A549 (cell line): ENCODE measurements around the gene NDUFA8. TPM values are rescaled to one million over a fixed set of nuclear protein-coding genes. Genes with fewer than 3 reads are reported as not detected.

ENCODE experiments used
- ATAC-seq, 2 experiments: fragments of 200-7000 bp in 1 of 2; fragments of >200 bp in 1 of 2; cut with Nextera tagmentation in 1 of 2; cut with Tn5 transposase in 1 of 2; 3 replicates each; pipeline versions ENCODE4 v1.8.0 to v1.9.1; 2018 to 2020; ENCODE audit warnings: mild to moderate bottlenecking in 1 of 2, moderate library complexity in 1 of 2
- CTCF ChIA-PET: fragments of 300-600 bp; sonication (Branson Sonifier 250); formaldehyde crosslinking; extraction: SDS; loops from one replicate; lab custom pipeline; 2021; ENCODE audit warnings: antibody characterized with exemption, inconsistent platforms; lab: Yijun Ruan, JAX
- POLR2A ChIA-PET: fragments of 350-600 bp; formaldehyde crosslinking; extraction: SDS; loops from one replicate; lab custom pipeline; 2021; ENCODE audit warnings: antibody characterized with exemption, inconsistent platforms; lab: Yijun Ruan, JAX
- DNase-seq, 2 experiments: peaks; one replicate each; pipeline versions ENCODE4 v3.0.0 to v3.0.0-alpha.2; 2011 to 2016; ENCODE audit warnings: low read depth in 1 of 2, low spot score in 1 of 2
- FAIRE-seq: peaks from 2 replicates; lab custom pipeline; 2011; peaks lifted over from hg19 to GRCh38; lab: Jason Lieb, UNC
- H3K27ac ChIP-seq, 2 experiments: fragments of >200 bp; sonication (Bioruptor Twin); formaldehyde crosslinking; 3 replicates each; pipeline ENCODE4 v1.5.1; 2016 to 2017
- H3K4me1 ChIP-seq: fragments of >200 bp; sonication (Bioruptor Twin); formaldehyde crosslinking; 3 replicates; pipeline ENCODE4 v1.6.1; 2016
- H3K4me2 ChIP-seq: fragments of >200 bp; sonication (Bioruptor Twin); formaldehyde crosslinking; 3 replicates; pipeline ENCODE4 v1.6.1; 2016
- H3K4me3 ChIP-seq: fragments of >200 bp; sonication (Bioruptor Twin); formaldehyde crosslinking; 3 replicates; pipeline ENCODE4 v1.5.1; 2016
- H3K9me3 ChIP-seq: fragments of >200 bp; sonication (Bioruptor Twin); formaldehyde crosslinking; 3 replicates; pipeline ENCODE4 v1.6.1; 2016
- CBX8 ChIP-seq: fragments of 200-600 bp; sonication (generic); IDR thresholded peaks from 2 replicates; pipeline ENCODE4 v1.6.1; 2016
- CEBPB ChIP-seq, 2 experiments: fragments of >200 bp in 1 of 2; sonication (Bioruptor Twin) in 1 of 2; formaldehyde crosslinking in 1 of 2; IDR thresholded peaks; 2 replicates each; pipeline ENCODE4 v1.6.1; 2012 to 2016
- CHD2 ChIP-seq: fragments of 150-350 bp; IDR thresholded peaks from 2 replicates; pipeline ENCODE4 v1.6.1; 2014; ENCODE audit warnings: low read length; ENCODE audit not compliant: partially characterized antibody
- EHF ChIP-seq: fragments of 250-450 bp; sonication (Bioruptor Pico); IDR thresholded peaks from 2 replicates; pipeline ENCODE4 v1.5.0; 2020; ENCODE audit warnings: mild to moderate bottlenecking
- EP300 ChIP-seq, 2 experiments: fragments of >200 bp; sonication (Bioruptor Twin); formaldehyde crosslinking; IDR thresholded peaks; 2 replicates in 1 of 2; 3 replicates in 1 of 2; pipeline ENCODE4 v1.6.1; 2016 to 2017
- ESRRA ChIP-seq: fragments of 150-350 bp; IDR thresholded peaks from 2 replicates; pipeline ENCODE4 v1.6.1; 2014; ENCODE audit warnings: mild to moderate bottlenecking, low read length, borderline replicate concordance
- FOSB ChIP-seq: fragments of 250-450 bp; sonication (Bioruptor Pico); IDR thresholded peaks from 2 replicates; pipeline ENCODE4 v1.5.0; 2020; ENCODE audit warnings: mild to moderate bottlenecking, moderate library complexity
- FOXS1 ChIP-seq: fragments of 250-450 bp; sonication (Bioruptor Pico); IDR thresholded peaks from 2 replicates; pipeline ENCODE4 v1.5.0; 2020; ENCODE audit warnings: mild to moderate bottlenecking, moderate library complexity
- GATA3 ChIP-seq: IDR thresholded peaks from 2 replicates; pipeline ENCODE4 v1.6.1; 2012; ENCODE audit warnings: borderline replicate concordance
- HES2 ChIP-seq: fragments of >200 bp; sonication (Bioruptor Twin); formaldehyde crosslinking; IDR thresholded peaks from 2 replicates; pipeline ENCODE4 v1.6.1; 2016
- HEYL ChIP-seq: fragments of 250-450 bp; sonication (Bioruptor Pico); IDR thresholded peaks from 2 replicates; pipeline ENCODE4 v1.8.0; 2021; ENCODE audit warnings: mild to moderate bottlenecking, moderate library complexity
- HOXA7 ChIP-seq: fragments of 250-450 bp; sonication (Bioruptor Pico); IDR thresholded peaks from 2 replicates; pipeline ENCODE4 v1.5.0; 2020; ENCODE audit warnings: mild to moderate bottlenecking, moderate library complexity
- HOXB13 ChIP-seq: fragments of 250-450 bp; sonication (Bioruptor Pico); IDR thresholded peaks from 2 replicates; pipeline ENCODE4 v1.5.0; 2020; ENCODE audit warnings: low read depth, mild to moderate bottlenecking, moderate library complexity
- HOXB5 ChIP-seq: fragments of 250-450 bp; sonication (Bioruptor Pico); IDR thresholded peaks from 2 replicates; pipeline ENCODE4 v1.5.0; 2020; ENCODE audit warnings: mild to moderate bottlenecking, moderate library complexity
- JUN ChIP-seq, 2 experiments: fragments of >200 bp; sonication (Bioruptor Twin); formaldehyde crosslinking; IDR thresholded peaks; 2 replicates in 1 of 2; 3 replicates in 1 of 2; pipeline ENCODE4 v1.6.1; 2016 to 2017
- JUNB ChIP-seq: fragments of >200 bp; sonication (Bioruptor Twin); formaldehyde crosslinking; IDR thresholded peaks from 2 replicates; pipeline ENCODE4 v1.6.1; 2016
- MAFK ChIP-seq: fragments of 450-650 bp; IDR thresholded peaks from 2 replicates; pipeline ENCODE4 v1.6.1; 2014; ENCODE audit not compliant: partially characterized antibody
- MAX ChIP-seq: IDR thresholded peaks from 2 replicates; pipeline ENCODE4 v1.6.1; 2012
- NPAS2 ChIP-seq: fragments of 250-450 bp; sonication (Bioruptor Pico); IDR thresholded peaks from 2 replicates; pipeline ENCODE4 v1.8.0; 2022; ENCODE audit warnings: mild to moderate bottlenecking, moderate library complexity, borderline replicate concordance
- POLR2A ChIP-seq: IDR thresholded peaks from 2 replicates; pipeline ENCODE4 v1.6.1; 2012; ENCODE audit warnings: mild to moderate bottlenecking, low read length
- POLR2AphosphoS2 ChIP-seq: conservative IDR thresholded peaks from 2 replicates; pipeline ENCODE4 v1.6.1; 2012; ENCODE audit warnings: low read length, improper control_type of control experiment, inconsistent platforms
- RCOR1 ChIP-seq: fragments of 150-350 bp; IDR thresholded peaks from 2 replicates; pipeline ENCODE4 v1.6.1; 2014; ENCODE audit warnings: antibody characterized with exemption, low read length, low read depth
- RNF2 ChIP-seq: fragments of 200-600 bp; sonication (generic); IDR thresholded peaks from 2 replicates; pipeline ENCODE4 v1.6.1; 2016; ENCODE audit warnings: low read depth, mild to moderate bottlenecking, antibody characterized with exemption, moderate library complexity, borderline replicate concordance
- TP53 ChIP-seq: fragments of 250-450 bp; sonication (Bioruptor Pico); IDR thresholded peaks from 2 replicates; pipeline ENCODE4 v1.5.0; 2021; ENCODE audit warnings: mild to moderate bottlenecking, moderate library complexity
- ZFP36 ChIP-seq: fragments of 450-650 bp; IDR thresholded peaks from 2 replicates; pipeline ENCODE4 v1.6.1; 2014; ENCODE audit warnings: borderline replicate concordance; ENCODE audit not compliant: partially characterized antibody
- WGBS: methylation state at CpG from one replicate; pipeline ENCODE4 v1.1.6; 2017; ENCODE audit errors: missing lambda C conversion rate; 5-methylcytosine and 5-hydroxymethylcytosine counted together
- polyA plus RNA-seq, 4 experiments: library from polyadenylated mRNA; depleted of rRNA in 3 of 4; stranded (reverse); fragments of >200 nt; fragmentation: RNase III in 1 of 4; extraction: RNeasy Plus Mini Kit Qiagen cat#74134 plus additional on column Dnase treatment in 1 of 4; gene quantifications; 2 replicates in 3 of 4; 3 replicates in 1 of 4; pipeline ENCODE4 v1.2.3, GENCODE V29; 2011 to 2017
- TF ChIP-seq, protein P1 (sequence below): fragments of 150-350 bp; IDR thresholded peaks from 2 replicates; pipeline ENCODE4 v1.6.1; 2014; ENCODE audit warnings: low read depth, mild to moderate bottlenecking, low read length
- TF ChIP-seq, protein P2 (sequence below): fragments of 250-450 bp; sonication (Bioruptor Pico); IDR thresholded peaks from 2 replicates; pipeline ENCODE4 v1.5.0; 2021; ENCODE audit warnings: mild to moderate bottlenecking, moderate library complexity, borderline replicate concordance
- TF ChIP-seq, protein P3 (sequence below): fragments of 250-450 bp; sonication (Bioruptor Pico); IDR thresholded peaks from 2 replicates; pipeline ENCODE4 v1.5.0; 2020; ENCODE audit warnings: low read depth, mild to moderate bottlenecking, moderate library complexity
- TF ChIP-seq, protein P4 (sequence below): IDR thresholded peaks from 2 replicates; pipeline ENCODE4 v1.6.1; 2012; ENCODE audit warnings: low read depth, borderline replicate concordance

NDUFA8 gene
- polyA plus RNA-seq, 2 of the 4 experiments (the other 2 are of a cell fraction) = 120 to 145 TPM

DNA sequence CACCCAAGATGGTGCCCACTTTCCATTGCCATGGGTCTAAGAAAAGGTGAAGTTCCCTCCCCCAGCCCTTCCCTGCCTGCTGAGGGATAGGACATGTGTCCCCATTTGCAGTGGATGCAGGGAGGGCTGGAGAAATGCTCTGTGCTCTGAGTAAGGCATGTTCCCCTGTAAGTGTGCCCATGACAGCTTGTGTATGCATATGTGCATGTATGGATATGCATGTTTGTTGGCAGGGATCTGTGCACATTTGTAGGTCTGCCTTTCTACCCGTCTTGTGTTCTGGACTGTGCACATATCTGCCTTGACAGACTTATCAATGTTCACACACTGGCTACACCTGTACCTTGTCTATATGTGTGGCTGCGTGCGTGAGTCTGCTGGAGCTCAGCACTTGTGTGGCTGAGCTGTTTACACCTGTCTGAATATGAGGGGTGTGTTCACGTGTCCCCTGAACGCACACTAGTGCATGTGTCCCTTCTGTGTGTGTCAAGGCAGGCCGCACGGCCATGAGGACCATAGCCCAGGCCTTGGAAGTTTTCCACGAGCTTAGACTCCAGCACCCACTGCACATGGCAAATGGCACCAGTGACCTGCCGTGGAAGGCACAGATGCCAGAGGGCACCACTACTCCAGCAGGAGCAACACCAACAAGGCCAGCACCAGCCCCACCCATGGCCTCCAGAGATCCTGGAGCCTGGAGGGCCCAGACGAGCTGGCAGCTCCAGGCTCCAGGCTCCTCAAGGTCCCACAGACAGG lies 39.1 kb downstream of the NDUFA8 start (continued):
- TF ChIP-seq MAX (no peak), CBX8 (no peak), HOXA7 (no peak), ZFP36 (no peak), HES2 (no peak), POLR2AphosphoS2 (no peak)
- TF ChIP-seq, protein P1, sequence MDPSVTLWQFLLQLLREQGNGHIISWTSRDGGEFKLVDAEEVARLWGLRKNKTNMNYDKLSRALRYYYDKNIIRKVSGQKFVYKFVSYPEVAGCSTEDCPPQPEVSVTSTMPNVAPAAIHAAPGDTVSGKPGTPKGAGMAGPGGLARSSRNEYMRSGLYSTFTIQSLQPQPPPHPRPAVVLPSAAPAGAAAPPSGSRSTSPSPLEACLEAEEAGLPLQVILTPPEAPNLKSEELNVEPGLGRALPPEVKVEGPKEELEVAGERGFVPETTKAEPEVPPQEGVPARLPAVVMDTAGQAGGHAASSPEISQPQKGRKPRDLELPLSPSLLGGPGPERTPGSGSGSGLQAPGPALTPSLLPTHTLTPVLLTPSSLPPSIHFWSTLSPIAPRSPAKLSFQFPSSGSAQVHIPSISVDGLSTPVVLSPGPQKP = no peak
- TF ChIP-seq, all 56 proteins: peak for 0

DNA sequence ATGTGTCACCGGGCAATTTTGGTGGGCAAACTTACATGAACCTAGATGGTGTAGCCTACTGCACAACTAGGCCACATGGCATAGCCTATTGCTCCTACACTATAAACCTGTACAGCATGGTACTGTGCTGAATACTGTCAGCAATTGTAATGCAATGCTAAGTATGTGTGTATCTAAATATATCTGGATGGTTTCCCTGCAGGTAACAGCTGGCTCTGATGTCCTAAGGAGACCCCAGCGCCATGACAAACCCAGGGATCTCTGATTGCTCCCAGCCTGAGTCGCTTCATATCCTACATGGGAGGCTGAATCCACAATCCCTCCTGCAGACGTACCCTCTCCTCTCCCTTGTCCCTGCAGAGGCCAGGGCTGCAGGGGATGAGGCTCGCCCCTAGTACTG lies 39.9 kb downstream of the NDUFA8 start:
- H3K4me3 ChIP-seq = no peak overlapping the region
- no peaks in the 10 kb centered on the region for H3K4me1 ChIP-seq
- no peak for ATAC-seq
- no peak for FAIRE-seq
- no peak overlapping the region for H3K27ac ChIP-seq
- CTCF ChIA-PET = interaction anchor here (0.6 to 20.3 kb wide), 6 partner anchors 10 to 690 kb away, joined by 3 to 541 read pairs (median 100); partner anchors contain the start of gene TTLL11
- WGBS = 68% methylated on average over 5 of the region's 5 CpGs
- TF ChIP-seq, protein P2, sequence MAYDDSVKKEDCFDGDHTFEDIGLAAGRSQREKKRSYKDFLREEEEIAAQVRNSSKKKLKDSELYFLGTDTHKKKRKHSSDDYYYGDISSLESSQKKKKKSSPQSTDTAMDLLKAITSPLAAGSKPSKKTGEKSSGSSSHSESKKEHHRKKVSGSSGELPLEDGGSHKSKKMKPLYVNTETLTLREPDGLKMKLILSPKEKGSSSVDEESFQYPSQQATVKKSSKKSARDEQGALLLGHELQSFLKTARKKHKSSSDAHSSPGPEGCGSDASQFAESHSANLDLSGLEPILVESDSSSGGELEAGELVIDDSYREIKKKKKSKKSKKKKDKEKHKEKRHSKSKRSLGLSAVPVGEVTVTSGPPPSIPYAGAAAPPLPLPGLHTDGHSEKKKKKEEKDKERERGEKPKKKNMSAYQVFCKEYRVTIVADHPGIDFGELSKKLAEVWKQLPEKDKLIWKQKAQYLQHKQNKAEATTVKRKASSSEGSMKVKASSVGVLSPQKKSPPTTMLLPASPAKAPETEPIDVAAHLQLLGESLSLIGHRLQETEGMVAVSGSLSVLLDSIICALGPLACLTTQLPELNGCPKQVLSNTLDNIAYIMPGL (CRISPR knock-in tag) = no peak
- TF ChIP-seq NPAS2 (CRISPR knock-in tag) (no peak), HOXB5 (CRISPR knock-in tag) (no peak), POLR2AphosphoS2 (no peak), POLR2A (no peak), JUNB (no peak), CBX8 (no peak), MAFK (no peak), ESRRA (no peak), EHF (no peak), HOXB13 (CRISPR knock-in tag) (no peak)
- no peak for DNase-seq
- H3K9me3 ChIP-seq = no peaks in the 10 kb centered on the region
- POLR2A ChIA-PET = no interaction called here
- H3K4me2 ChIP-seq = no peak overlapping the region

DNA sequence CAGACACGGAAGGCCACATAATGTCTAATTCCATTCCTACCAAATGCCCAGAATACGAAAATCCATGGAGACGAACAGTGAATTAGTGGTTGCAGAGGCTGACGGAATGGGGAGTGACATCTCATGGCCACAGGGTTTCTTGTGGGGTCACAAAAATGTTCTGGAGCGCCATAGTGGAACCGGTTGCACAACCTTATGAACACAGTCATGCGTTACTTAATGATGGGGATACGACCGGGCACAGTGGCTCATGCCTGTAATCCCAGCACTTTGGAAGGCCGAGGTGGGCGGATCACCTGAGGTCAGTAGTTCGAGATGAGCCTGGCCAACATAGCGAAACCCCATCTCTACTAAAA lies 40.4 kb downstream of the NDUFA8 start:
- no peak overlapping the region for H3K27ac ChIP-seq
- ChIA-PET POLR2A (no interaction called here), CTCF (interaction anchor here (0.6 to 20.3 kb wide), 5 partner anchors 9 to 690 kb away, joined by 3 to 541 read pairs (median 138); partner anchors contain the start of gene TTLL11)
- no peaks in the 10 kb centered on the region for H3K9me3 ChIP-seq
- ATAC-seq (no peak), DNase-seq (no peak), FAIRE-seq (no peak)
- H3K4me3 ChIP-seq = no peak overlapping the region
- H3K4me2 ChIP-seq = no peak overlapping the region
- H3K4me1 ChIP-seq = no peaks in the 10 kb centered on the region
- WGBS = 89% methylated on average over 13 of the region's 13 CpGs
- no peak for TF ChIP-seq EHF
- no peak for TF ChIP-seq JUN (IDR thresholded peaks at IDR 0.05)
- TF ChIP-seq, protein P2 (CRISPR knock-in tag) = no peak
- no peak for TF ChIP-seq JUNB
- no peak for TF ChIP-seq HES2
- TF ChIP-seq CHD2 = no peak
- no peak for TF ChIP-seq MAX
- no peak for TF ChIP-seq CEBPB (IDR thresholded peaks at IDR 0.05)
- TF ChIP-seq, protein P3, sequence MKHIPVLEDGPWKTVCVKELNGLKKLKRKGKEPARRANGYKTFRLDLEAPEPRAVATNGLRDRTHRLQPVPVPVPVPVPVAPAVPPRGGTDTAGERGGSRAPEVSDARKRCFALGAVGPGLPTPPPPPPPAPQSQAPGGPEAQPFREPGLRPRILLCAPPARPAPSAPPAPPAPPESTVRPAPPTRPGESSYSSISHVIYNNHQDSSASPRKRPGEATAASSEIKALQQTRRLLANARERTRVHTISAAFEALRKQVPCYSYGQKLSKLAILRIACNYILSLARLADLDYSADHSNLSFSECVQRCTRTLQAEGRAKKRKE = no peak
- no peak for TF ChIP-seq RCOR1
- TF ChIP-seq FOXS1 (CRISPR knock-in tag) = no peak
- TF ChIP-seq FOSB (CRISPR knock-in tag) = no peak
- TF ChIP-seq RNF2 = no peak
- TF ChIP-seq TP53 (CRISPR knock-in tag) = no peak
- no peak for TF ChIP-seq HEYL (CRISPR knock-in tag)
- no peak for TF ChIP-seq EP300 (IDR thresholded peaks at IDR 0.05)
- TF ChIP-seq, protein P4, sequence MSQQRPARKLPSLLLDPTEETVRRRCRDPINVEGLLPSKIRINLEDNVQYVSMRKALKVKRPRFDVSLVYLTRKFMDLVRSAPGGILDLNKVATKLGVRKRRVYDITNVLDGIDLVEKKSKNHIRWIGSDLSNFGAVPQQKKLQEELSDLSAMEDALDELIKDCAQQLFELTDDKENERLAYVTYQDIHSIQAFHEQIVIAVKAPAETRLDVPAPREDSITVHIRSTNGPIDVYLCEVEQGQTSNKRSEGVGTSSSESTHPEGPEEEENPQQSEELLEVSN = no peak
- TF ChIP-seq GATA3 = no peak
